Activated T-cell treated with anti-CD3 and anti-CD28 coated beads for 4 hours (primary cell): ENCODE measurements around the gene ZDHHC11B.
"Not testable (repeated sequence)": the region's sequence is repeated elsewhere in the genome, so short reads cannot be mapped to it uniquely, and the experiment has no call there.

Experiments used
- DNase-seq: peaks from one replicate; pipeline ENCODE4 v3.0.0-alpha.2; 2020

Gene ZDHHC11B

DNA sequence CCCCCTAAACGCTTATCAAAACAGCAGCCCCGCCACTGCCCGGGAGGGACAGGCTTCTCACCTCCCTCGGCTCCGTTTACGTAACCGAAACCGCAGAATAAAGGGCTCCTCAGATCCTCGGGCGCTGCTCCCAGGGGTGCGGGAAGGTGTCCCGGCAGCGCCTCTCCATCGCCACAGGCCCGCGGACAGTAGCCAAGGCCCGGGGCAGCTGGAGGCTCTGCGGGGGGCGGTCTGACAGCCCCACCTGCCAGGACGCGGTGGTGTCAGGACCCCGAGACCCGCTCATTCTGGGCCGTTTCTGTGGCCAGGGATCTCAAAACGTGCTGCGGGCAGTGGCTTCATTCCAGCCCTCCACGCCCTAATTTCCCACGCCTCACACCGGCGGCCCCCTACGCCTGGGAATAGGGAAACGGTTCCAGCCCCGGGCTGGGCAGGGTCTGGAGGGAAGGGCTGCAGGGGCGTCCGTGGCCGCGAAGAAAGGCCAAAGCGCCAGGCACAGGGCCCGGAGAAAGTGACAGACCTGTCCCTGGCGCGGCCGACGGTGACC, 575 bp downstream of the ZDHHC11B start:
- DNase-seq = not testable (repeated sequence)

DNA sequence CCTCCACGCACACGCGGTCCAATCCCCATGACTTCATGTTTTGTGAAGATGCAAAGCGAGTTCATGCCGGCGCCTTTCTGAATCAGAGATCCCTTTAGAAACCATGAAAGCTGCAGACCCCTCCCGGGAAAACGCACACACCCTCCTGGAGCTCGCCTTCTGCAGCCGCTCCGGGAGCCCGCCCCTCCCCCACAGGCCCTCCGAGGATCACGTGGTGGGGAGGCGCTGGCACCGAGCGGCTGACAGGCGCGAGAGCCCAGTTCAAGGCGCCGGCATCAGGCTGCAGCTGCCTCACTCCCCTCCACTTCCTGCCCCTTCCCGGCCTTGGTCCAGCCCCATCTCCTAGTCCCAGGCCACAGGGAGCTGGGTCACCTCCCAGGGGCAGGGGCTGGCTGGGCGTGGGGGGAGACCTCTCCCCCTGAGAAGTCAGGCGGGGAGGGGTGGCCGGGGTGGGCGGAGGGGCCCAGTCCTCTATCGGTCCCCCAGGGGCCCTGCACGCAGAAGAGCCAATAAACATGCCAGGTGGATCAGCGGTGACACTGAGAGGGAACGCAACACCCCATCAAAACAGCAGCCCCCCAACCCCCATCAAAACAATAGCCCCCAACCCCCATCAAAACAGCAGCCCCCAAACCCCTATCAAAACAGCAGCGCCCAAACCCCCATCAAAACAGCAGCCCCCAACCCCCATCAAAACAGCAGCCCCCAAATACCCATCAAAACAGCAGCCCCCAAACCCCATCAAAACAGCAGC, 1.3 kb downstream of the ZDHHC11B start:
- DNase-seq = not testable (repeated sequence)

DNA sequence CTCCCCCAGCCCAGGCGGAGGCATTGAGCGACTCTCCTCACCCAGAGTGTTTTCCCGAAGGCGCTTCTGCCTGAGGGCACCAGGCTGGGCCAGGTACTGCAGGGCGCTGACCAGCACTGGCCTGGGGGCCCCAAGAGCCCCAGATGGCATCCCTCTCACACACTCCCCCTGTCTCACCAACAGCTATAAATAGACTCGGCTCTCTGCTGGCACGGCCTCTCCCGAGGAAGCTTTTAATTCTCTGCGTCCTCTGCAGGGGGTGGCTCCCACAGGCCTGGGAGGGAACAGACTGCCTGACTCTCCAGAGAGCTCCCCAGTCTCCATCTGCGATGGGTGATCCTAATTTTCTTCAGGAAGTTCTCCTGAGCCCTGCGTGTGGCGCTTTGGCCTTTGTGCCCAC, 2.2 kb downstream of the ZDHHC11B start:
- DNase-seq = not testable (repeated sequence)

DNA sequence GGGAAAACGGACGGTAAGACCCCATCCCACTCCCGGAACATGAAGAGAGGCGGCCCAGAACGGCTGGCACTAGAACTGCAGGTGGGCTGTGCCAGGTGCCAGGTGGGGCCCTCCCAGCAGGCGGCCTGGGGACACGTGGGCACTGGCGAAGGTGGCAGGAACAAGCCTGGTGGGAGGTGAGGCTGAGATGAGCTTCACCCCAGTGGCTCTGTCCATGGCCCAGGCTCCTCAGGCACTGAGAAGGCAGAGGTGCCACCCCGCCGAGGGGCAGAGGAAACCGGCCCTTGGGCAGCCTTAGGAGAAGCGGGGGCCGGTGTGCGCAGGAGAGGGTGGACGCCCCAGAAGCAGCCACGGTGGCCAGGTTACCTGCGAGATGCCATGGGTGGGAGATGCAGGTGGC, 4.0 kb downstream of the ZDHHC11B start:
- DNase-seq = not testable (repeated sequence)

DNA sequence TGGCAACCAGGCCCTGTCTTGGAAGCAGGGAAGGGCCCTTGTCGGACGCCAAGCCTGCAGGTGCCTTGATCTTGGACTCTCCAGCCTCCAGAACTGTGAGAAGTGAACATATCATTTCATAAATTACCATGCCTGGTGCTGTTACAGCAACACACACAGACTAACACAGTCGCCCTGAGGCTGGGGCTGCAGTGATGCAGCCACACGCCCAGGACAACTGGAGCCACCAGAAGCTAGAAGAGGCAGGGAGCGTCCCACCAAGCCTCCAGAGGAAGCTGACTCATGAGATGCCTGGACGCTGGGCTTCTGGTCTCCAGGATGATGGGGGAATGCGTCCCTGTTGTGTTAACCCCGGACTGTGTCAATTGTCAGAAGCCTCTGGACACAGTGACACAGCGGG, 5.6 kb downstream of the ZDHHC11B start:
- DNase-seq = not testable (repeated sequence)

DNA sequence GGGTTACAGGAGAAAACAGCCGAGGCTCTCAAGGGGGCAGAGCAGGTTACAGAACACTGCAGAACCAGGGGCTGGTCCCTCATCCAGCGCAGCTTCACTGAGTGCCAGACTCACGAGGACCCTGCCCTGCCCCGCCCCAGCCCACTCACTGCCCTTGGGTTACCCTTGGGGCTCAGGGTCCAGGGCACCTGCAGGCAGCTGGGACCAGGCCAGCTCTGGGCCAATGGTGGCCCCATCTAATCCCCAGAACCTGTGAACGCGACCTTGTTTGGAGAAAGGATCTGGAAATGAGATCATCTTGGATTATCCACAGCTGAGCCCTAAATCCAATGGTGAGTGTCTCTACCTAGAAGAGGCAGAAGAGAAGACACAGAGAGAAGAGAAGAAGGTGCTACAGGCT, 6.1 kb downstream of the ZDHHC11B start:
- DNase-seq = not testable (repeated sequence)

DNA sequence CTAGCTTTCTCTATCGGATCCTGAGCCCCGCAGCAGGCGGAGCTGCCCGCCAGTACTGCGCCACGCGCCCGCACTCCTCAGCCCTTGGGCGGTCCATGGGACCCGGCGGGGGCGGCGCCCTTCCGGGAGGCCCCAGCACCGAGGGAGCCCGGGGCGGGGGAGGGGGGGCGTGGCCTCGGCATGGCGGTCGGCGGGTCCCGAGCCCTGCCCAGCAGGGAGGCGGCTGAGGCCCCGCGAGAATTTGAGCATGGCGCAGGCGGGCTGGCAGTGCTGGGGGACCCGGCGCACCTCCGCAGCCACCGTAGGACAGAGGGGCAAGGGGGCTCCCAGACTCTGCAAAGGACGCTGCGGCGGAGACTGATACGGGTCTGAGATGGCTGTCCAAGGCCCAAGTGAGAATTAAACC, 6.8 kb downstream of the ZDHHC11B start:
- no peak for DNase-seq

DNA sequence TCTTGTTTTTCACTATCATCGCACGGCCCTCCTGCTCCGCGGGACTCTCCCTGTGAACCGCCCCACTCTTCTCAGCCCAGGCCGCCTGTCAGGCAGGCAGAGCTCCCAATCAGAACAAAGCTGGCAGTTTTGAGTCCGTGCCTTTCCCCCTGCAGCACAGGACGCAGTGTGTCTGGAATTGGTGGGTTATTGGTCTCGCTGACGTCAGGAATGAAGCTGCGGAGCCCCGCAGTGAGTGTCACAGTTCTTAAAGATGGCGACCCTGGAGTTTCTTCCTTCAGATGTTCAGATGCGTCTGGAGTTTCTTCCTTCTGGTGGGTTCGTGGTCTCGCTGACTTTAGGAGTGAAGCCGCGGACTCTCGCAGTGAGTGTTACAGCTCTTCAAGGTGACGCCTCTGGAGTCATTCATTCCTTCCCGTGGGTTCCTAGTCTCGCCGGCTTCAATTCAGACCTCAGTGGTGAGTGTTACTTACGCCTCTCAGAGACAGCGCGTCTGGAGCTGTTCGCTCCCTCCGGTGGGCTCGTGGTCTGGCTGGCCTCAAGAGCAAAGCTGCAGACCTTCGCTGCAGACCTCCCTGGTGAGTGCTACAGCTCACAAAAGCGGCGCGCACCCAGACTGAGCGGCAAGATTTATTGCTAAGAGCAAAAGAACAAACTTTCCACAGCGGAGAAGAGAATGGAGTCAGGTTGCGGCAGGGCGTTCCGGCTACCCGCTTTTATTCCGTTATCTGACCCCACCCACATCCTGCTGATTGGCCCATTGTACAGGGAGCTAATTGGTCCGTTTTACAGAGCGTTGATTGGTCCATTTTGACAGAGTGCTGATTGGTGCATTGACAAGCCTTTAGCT, 7.4 kb downstream of the ZDHHC11B start:
- no peak for DNase-seq

DNA sequence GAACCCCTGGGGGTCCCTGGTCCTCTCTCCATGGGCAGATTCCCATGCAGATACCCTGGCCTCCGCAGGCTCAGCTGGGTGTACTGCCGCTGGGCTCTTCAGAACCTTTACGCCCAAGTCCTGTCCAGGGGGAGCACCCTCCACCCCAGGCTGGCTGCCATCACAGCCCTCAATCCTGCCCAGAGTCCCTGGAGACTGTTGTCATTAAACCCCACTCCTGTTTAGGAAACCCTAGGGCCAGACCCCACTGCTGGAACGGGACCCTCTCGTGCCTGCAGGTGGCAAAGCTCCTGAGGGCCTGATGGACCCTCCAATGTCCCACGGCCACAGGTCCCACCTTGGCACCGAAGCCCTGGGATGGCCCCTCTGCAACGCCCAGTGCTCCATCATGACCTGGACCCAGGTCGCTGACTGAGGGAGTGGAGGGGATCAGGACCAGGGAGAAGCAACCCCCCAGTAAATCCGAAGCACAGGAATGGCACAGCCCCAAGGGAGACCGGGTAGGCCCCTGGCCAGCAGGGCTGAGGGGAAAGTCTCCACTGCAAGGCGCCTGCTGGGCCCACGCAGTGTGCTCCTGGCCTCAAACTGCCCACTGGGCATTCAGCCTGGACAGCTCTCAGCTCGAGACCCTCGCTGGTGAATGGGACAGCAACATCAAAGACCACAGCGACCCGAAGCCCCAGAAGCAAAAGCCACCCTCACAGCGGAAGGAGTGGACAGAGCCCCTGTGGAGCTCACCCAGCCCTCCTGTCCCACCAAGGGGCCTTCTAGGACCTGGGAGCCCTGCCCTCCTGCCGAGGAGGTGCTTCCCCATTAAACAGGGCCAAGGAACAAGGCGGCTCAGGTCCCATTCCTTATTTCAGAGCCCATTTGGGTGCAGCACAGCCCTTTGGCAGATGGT, 8.3 kb downstream of the ZDHHC11B start:
- DNase-seq = no peak

DNA sequence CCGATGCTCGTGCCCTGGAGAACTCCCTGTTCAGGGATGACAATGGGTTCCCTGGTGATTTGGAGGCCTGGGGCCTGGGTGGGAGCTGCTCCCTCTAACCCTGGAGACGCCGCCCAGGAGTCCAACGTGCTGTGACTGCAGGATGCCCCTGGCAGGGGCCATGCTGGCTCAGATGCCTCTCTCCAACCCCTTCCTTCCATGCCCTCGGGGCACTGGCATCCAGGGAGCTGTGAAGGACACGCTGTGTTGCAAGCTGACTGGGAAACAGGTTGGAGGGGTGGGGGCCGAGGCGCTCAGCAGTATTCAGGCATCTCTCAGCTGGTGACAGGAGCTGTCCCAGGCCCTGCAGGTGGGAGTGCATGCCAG, 9.0 kb downstream of the ZDHHC11B start:
- DNase-seq = not testable (repeated sequence)

DNA sequence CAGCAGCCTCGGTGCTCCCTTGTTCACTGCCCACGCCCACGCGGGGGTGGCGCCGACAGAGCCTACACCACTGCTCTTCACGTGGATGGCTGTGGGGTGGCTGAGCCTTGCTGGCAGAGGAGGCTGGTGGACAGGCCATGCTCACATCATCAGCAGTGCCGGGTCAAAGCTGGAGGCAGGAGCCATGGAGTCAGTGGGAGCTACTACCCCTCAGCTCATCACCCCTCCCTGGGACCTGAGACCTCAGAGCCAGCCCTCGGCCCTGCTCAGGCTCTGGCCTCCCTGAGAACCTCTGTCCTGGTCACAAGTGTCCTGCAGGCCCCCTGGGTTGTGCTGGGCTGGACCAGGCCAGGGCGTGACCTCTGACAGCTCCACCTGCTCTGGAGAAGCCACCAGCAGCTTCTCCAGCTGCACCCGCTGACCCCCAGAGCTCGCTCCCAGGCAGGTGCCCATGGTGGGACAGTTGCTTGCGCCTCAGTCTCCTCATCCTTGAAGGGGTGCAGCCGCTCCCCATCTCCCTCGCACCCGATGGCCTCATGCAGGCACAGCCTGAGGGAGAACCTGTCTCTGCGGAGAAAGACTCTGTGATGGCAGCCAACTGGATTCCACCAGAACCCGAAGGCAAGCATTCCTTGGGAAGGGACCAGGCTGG, 9.5 kb downstream of the ZDHHC11B start:
- DNase-seq = not testable (repeated sequence)

DNA sequence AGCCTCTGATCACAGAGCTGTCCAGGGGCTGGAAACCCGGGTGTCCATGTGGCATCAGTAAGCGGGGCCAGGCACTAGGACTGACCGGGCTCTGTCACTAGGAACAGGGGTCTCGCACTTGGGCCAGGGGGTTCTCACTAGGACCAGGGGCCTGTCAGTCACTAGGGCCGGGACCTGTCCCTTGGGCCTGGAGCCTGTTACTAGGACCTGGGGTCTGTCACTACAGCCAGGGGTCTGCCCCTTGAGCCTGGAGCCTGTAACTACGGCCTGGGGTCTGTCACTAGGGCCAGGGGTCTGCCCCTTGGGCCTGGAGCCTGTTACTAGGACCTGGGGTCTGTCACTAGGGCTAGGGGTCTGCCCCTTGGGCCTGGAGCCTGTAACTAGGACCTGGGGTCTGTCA, 10.2 kb downstream of the ZDHHC11B start:
- DNase-seq = not testable (repeated sequence)

DNA sequence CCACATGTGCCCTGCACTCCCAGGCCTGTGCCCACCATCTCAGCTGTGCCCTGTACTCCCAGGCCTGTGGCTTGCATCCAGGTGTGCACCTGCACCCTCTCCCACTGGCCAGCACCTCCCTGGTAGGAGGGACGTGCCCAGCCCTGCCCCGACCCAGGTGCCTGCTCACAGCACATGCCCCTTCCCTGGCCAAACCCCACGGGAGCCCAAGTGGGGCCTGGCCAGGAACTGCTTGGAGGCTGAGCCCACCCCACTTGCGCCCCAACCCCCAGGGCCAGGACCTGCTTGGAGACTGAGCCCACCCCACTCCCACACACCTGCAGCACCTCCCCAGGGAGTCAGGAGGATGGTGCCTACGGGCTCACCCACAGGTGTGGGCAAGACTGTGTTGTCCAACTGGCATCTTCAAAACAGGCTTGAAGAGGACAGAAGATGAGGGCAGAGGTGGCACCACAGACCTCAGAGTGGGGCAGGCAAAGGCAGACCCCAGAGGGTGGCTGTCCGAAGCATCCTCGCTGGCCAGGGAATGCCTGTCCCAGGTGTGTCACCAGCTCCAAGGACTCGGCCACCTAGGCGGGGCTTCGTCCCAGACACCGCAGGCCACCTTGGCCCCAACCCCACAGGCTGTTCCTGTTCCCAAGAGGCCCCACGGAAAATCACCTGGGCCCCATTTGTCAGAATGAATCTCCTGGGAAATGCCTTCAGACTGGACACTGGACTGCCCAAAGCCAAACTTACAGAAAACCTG, 10.8 kb downstream of the ZDHHC11B start:
- no peak for DNase-seq

DNA sequence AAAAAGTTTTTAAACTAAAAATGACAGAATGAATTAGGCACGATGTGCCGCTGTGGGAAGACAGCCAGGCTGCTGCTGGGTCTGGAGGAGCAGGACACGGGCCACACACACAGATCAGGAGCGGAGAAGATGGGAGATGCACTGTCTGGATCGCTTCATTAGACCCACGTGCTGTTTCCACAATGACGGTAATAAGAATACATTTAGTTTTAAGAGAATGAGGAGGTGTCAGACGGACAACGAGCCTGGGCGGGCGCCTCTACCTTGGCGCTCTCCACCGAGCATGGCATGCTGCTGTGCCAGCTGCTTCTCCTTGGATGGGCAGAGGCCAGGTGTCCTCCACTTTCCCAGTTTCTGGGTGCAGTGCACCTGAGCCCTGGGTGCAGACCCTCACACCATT, 11.6 kb downstream of the ZDHHC11B start:
- not testable (repeated sequence) for DNase-seq

DNA sequence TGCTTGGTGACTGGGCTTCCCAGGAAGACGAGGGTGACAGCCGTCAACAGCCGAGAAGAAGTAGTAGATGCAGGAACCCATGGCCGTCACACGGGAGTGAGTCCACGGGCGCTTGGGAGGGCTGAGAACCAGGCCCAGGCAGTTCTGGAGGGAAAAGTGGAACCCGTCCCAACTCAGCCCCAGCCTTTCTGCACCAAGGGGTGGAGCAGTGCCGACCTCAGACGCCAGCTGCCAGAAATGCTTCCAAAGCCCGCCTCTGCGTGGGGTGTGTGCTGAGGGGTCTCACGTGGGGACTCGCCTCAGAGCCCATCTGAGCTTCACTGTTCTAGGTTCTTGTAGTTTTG, 12.0 kb downstream of the ZDHHC11B start:
- not testable (repeated sequence) for DNase-seq

DNA sequence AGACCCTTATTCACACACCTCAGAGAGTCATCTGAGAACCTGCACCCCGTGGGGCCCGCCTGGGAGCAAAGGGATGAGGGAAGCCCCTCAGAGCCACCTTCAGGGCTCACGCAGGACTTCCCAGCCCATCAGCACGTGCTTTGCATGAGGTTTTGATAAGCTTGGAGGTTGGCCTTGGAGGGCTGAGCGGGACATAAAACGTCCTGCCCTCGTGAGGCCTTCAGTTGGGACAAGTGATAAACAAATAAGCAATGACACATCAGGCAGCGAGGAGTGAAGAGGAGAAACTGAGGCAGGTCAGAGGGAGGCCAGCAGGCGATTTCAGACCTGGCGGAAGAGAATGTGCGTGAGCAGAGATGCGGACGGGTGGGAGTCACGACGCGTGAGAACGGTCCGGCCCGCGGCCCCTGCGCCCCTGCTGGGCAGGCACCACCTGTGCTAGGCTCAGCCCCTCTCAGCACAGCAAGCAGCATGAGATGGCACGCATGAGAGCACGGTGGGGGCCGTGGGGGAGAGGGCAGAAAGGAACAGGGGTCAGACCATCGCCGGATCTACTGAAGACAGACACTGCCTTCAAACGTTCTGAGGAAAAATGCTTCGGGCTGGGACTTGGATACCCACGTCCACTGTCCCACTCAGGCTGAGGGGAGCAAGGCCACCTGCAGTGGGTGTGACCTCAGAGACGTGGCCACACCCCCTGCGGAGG, 12.5 kb downstream of the ZDHHC11B start:
- DNase-seq = not testable (repeated sequence)

DNA sequence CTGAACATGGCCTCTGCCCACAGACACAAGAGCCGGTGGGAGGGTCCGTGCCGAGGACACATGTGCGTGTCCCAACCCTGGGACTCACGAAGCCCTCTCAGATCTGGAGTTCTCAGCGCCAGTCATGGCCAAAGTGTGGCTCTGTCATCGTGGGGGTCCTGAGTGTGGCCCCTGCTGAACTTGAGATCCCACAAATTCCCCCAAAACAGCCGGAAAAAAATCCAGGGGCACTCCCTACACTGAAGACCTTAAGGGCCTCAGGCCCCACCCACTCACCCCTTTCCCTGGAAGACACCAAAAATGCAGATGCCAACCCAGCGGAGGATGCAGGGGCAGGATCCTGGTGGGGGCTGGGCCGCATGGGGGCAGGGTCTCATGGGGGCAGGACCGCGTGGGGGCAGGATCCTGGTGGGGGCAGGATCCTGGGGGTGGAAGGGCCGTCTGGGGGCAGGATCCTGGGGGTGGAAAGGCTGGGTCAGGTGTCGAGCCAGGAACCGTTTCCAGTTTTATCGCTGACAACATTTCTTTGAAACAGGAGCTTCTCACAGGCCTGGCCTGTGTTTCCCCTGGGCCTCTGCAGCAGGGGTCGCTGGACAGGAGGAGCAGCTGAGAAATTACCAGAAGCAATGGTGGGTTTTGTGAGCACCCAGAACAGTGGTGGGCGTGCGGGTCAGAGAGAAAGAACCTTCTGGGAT, 13.3 kb downstream of the ZDHHC11B start:
- not testable (repeated sequence) for DNase-seq

DNA sequence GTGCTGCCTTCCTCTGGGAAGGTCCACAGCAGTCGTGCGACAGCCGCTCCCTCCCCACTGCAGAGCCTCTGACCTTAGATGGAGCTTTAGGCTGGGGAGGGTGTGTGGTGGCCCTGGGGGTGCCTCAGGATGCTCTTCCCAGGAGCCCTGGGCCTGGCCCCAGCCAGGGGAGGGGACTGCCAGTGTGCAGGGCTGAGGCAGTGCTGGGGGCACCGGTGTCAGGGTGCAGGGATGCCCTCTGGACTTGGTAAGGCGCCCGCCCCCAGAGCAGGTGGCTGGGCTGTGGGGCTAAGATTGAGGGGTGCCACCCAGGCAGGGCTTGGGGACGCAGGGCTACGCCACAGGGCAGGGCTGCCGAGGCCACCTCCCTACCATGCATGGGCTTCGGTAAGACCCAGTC, 13.9 kb downstream of the ZDHHC11B start:
- DNase-seq = not testable (repeated sequence)

DNA sequence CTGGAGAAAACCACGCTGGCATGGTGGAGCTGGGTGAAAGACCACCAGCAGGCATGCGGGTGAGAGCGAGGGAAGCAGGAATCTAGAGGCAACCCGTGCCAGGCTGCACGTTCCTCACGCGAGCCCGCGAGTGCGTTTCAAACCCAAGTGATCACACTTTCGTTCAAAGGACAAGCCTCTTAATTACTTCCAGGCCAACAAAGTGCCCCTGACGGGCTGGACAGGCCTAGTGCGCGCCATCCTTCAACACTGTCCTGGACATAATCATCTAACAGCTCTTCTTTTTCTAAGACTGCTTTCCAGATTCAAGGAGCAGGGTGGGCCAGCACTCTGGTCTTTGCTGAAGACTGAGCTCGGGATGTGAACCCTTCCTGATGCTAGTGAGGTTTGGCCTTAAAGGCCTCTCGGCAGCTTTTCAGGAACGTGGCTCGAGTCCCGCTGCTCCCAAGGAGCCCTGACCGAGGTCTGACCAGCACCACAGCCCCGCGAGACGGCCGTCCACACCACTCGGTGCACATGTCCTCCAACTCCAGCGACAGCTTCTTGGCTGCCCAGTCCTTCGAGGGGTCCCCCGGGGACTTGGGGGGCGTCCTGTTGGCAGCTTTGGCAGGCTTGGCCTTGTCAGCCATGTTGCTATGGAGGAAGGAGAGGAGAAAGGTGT, 14.9 kb downstream of the ZDHHC11B start:
- DNase-seq = not testable (repeated sequence)
